GM20431 (cell line): Measurements from ENCODE around the gene TM4SF1.

ENCODE experiments used
- in situ Hi-C: fragments of 300-500 bp; cut with MseI, MboI; formaldehyde crosslinking; loops from one replicate; pipeline ENCODE4 v1.15.0; 2020; ENCODE audit warnings: low sequenced_read_pairs; ENCODE audit not compliant: unreplicated experiment

The TM4SF1 gene, protein sequence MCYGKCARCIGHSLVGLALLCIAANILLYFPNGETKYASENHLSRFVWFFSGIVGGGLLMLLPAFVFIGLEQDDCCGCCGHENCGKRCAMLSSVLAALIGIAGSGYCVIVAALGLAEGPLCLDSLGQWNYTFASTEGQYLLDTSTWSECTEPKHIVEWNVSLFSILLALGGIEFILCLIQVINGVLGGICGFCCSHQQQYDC

GRCh38 chr3:149377408-149378364 is at the start of gene TM4SF1:
Gene TM4SF1, minus strand, starts transcription at chr3:149377649. Its CDS starts 102 bp downstream, at chr3:149377547.
- in situ Hi-C loops: loop anchor here (25.0 kb wide), 1 partner anchor 410 kb away; the partner anchor contains the start of gene ANKUB1

DNA sequence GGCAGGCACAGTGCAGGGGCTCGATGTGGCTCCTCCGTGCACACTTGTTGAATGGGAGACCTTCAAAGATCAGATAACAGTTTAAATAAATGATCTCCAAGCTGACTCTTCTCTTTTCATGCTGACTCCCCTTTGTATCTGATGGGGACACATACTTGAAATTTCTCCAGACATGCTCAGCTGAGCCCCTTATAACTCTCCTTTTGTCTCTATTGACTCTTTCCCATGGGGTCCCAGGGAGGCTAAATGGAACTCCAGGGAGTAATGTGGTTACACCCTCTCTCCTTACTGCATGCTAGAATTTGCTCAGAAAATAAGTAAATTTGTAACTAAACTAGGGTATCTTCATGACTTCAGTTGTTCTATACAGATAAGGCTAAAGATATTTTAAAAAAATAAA is 48.9 kb upstream of the TM4SF1 start:
- in situ Hi-C loops: no loop called here

- in situ Hi-C loops: no loop called here
Observed at GRCh38 chr3:149424918-149425317, 47.5 kb upstream of the TM4SF1 start.

DNA sequence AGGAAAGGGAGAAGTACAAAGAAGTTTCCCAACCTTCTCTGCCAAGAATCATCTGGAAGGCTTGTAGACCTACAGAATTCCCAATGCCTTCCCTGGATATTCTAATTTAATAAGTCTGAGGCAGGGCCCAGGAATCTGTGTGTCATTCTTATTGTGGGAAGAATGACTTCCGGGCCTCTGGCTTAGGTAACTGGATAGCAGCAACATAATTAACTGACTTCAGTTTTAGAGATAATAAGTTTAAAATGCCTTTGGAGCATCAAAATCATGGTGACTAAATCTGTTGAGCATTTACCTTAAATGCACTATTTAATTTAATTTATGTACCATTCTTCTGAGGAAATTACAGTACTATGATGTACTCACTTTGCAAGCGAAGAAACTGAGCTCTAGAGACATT is 44.3 kb upstream of the TM4SF1 start:
- in situ Hi-C loops: no loop called here

DNA sequence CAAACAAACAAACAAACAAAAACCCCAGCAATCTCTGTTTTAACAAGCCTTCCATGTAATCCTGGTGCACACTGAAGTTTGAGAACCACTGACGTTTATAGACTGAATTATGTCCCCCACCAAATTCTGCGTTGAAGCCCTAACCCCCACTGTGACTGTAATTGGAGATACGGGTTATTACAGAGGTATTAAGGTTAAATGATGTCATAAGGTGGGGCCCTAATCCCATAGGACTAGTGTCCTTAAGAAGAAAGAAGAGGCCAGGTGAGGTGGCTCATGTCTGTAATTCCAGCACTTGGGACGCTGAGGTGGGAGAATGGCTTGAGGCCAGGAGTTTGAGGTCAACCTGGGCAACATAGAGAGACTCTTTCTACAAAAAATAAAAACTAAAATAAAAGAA is 42.4 kb upstream of the TM4SF1 start:
- in situ Hi-C loops: no loop called here

- in situ Hi-C loops: no loop called here
Observed at GRCh38 chr3:149417727-149418126, 40.3 kb upstream of the TM4SF1 start.

GRCh38 chr3:149417174-149417573 is 39.7 kb upstream of the TM4SF1 start:
- in situ Hi-C loops: no loop called here

GRCh38 chr3:149415484-149415883 is 38.0 kb upstream of the TM4SF1 start:
- in situ Hi-C loops: no loop called here

GRCh38 chr3:149414557-149415231 is 37.2 kb upstream of the TM4SF1 start:
- in situ Hi-C loops: no loop called here

DNA sequence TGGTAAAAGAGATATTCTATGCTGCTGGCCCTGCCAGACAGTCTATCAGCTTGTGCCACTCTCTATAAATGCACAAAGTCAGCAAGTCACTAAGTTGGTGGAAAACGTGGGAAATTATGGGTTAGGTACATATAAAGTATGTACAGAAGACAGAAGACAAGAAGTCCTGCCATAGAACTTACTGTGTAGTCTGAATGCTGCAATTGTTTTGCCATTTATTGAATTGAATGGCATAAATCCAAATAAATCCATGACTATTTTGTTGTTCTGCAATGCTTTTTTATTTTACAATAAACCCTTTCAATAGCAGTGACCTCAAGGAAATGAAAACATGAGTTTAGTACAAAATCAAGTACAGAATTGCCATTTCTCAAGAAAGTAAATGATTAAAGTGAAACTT is 34.1 kb upstream of the TM4SF1 start:
- in situ Hi-C loops: no loop called here

GRCh38 chr3:149409351-149409750 is 31.9 kb upstream of the TM4SF1 start:
- in situ Hi-C loops: no loop called here

GRCh38 chr3:149407898-149408297 is 30.4 kb upstream of the TM4SF1 start:
- in situ Hi-C loops: no loop called here

- in situ Hi-C loops: no loop called here
Observed at GRCh38 chr3:149406244-149406752, 28.8 kb upstream of the TM4SF1 start.

GRCh38 chr3:149403443-149403842 is 26.0 kb upstream of the TM4SF1 start:
- in situ Hi-C loops: no loop called here

GRCh38 chr3:149402481-149402880 is 25.0 kb upstream of the TM4SF1 start:
- in situ Hi-C loops: no loop called here

GRCh38 chr3:149401926-149402310 is 24.5 kb upstream of the TM4SF1 start:
- in situ Hi-C loops: no loop called here

DNA sequence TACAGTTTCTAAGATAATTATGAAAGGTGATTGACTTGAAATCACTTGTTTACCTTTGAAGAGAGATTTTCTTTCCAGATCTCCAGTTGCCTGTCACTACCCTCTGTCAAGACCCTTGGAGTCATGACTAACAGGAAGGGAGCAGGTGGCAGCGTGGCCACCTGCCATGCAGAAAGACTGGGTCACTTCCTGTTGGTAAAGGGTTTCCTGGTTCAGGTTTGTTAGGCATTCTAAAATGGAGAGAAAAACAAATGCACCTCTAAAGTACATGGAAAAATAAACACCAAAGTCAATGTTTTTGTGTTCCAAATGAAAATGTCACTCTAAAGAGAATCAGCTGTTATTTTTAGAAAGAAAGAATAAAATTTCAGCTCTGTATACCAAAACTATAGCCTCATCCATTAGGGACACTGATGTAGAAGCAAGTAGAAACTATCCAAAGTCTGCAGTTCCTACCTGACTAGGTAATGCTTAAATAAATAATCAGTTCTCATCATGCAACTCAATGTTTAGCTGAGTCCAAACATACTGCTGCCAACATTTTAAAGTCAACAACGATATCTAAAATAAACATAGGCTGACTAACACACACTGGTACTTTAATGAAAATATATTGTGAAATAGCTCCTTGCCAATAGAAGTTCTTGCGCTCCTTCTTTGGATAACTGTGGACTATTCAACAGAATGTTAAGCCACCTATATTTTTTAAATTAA is 23.9 kb upstream of the TM4SF1 start:
- in situ Hi-C loops: no loop called here

GRCh38 chr3:149400645-149401044 is 23.2 kb upstream of the TM4SF1 start:
- in situ Hi-C loops: no loop called here

DNA sequence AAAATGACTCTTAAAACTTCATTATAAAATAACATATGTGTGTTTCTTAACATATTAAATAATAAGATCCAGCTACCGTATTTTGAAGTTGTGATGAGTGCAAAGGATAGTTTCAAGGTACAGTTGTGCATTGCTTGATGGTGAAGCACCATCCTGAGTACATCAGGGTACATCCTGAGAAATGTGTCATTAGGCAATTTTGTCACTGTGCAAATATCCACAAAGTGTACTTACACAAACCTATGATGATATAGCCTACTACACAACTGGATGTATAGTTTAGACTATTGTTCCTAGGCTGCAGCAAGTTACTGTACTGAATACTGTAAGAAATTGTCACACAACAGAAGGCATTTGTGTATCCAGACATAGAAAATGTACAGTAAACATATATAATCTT is 20.8 kb upstream of the TM4SF1 start:
- in situ Hi-C loops: loop anchor here (10.0 to 25.0 kb wide), 2 partner anchors 77 to 389 kb away; partner anchors contain the start of genes ANKUB1 and TM4SF4

DNA sequence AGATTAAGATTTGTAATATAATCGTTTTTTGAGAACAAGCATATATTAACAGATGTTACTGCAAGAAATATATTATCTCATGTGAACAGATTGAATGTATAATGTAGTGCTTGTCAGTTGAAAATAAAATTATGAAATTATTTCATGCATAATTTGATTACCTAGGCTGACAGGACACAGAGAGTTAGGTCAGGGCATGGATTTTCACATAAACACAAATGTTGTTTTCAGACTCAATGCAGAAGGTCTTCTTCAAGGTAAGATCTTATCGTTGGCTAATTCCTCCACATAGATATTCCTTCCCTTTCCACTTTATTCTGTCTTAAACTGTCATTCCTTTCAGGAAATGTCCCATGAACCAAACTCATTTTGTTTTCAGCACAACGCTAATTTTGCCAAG is 20.1 kb upstream of the TM4SF1 start:
- in situ Hi-C loops: loop anchor here (10.0 to 25.0 kb wide), 2 partner anchors 77 to 390 kb away; partner anchors contain the start of genes ANKUB1 and TM4SF4
